Measurements from ENCODE around the gene UBA6. TPM values are rescaled to one million over a fixed set of nuclear protein-coding genes. Genes with fewer than 3 reads are reported as not detected.

Gene UBA6
- polyA plus RNA-seq, 1 of the 3 experiments (the other 2 are of a cell fraction) = 51.0 TPM

- TF ChIP-seq, protein P1, sequence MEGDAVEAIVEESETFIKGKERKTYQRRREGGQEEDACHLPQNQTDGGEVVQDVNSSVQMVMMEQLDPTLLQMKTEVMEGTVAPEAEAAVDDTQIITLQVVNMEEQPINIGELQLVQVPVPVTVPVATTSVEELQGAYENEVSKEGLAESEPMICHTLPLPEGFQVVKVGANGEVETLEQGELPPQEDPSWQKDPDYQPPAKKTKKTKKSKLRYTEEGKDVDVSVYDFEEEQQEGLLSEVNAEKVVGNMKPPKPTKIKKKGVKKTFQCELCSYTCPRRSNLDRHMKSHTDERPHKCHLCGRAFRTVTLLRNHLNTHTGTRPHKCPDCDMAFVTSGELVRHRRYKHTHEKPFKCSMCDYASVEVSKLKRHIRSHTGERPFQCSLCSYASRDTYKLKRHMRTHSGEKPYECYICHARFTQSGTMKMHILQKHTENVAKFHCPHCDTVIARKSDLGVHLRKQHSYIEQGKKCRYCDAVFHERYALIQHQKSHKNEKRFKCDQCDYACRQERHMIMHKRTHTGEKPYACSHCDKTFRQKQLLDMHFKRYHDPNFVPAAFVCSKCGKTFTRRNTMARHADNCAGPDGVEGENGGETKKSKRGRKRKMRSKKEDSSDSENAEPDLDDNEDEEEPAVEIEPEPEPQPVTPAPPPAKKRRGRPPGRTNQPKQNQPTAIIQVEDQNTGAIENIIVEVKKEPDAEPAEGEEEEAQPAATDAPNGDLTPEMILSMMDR (IDR thresholded peaks at IDR 0.05) = no peak
- TF ChIP-seq RXRA (IDR thresholded peaks at IDR 0.05; ENCODE audit: borderline replicate concordance, low read depth) (peak; percentile 44; the same call in 1 of the 2 replicates), EP300 (IDR thresholded peaks at IDR 0.05; ENCODE audit: borderline replicate concordance in 1 of 2, low read depth in 1 of 2, low read length in 1 of 2) (peak in 1 of 2 experiments; percentile 38; a peak in 1 of 4 replicates), GABPA (IDR thresholded peaks at IDR 0.05; ENCODE audit: low read depth) (no peak), TAF1 (IDR thresholded peaks at IDR 0.05; ENCODE audit: borderline replicate concordance, low read depth, low read length) (no peak)
- TF ChIP-seq, protein P2, sequence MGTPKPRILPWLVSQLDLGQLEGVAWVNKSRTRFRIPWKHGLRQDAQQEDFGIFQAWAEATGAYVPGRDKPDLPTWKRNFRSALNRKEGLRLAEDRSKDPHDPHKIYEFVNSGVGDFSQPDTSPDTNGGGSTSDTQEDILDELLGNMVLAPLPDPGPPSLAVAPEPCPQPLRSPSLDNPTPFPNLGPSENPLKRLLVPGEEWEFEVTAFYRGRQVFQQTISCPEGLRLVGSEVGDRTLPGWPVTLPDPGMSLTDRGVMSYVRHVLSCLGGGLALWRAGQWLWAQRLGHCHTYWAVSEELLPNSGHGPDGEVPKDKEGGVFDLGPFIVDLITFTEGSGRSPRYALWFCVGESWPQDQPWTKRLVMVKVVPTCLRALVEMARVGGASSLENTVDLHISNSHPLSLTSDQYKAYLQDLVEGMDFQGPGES (IDR thresholded peaks at IDR 0.05; ENCODE audit: low read depth, low read length) = no peak
Observed at GRCh38 chr4:67721770-67722597, 21.0 kb upstream of the UBA6 start (continued).

GRCh38 chr4:67721315-67721769 is 20.4 kb upstream of the UBA6 start:
- H3K27me3 ChIP-seq (ENCODE audit: insufficient read depth) = no peaks in the 10 kb centered on the region
- peaks cover 13% of the 10 kb centered on the region for H3F3A ChIP-seq (replicated peaks; ENCODE audit: insufficient read depth)
- peaks cover 0 to 6% of the 10 kb centered on the region in 2 experiments for H3K36me3 ChIP-seq (replicated peaks in 1 of 2; ENCODE audit: control insufficient read depth in 1 of 2, insufficient read depth in 2 of 2, low read length in 1 of 2)
- H3K9ac ChIP-seq = no peak overlapping the region
- H4K20me1 ChIP-seq (ENCODE audit: insufficient read depth) = no peaks in the 10 kb centered on the region
- WGBS (ENCODE audit: low lambda C conversion rate) = 98% methylated on average over 3 of the region's 3 CpGs
- ChIA-PET POLR2A (no interaction called here), CTCF (interaction anchor here (1.2 to 1.4 kb wide), 2 partner anchors 22 to 26 kb away, joined by 4 to 6 read pairs; no protein-coding TSS in a partner anchor)
- no peaks in the 10 kb centered on the region for H3K79me2 ChIP-seq (ENCODE audit: insufficient read depth)
- H3K4me1 ChIP-seq (ENCODE audit: control insufficient read depth in 1 of 2, insufficient read depth in 2 of 2, low read depth in 1 of 2, low read length in 1 of 2) = peaks cover 0 to 14% of the 10 kb centered on the region in 2 experiments; a peak in 2 of 4 replicates
- no peaks in the 10 kb centered on the region for H3K9me2 ChIP-seq
- H3K9me3 ChIP-seq = no peaks in the 10 kb centered on the region
- H2AFZ ChIP-seq (ENCODE audit: low read depth) = no peak overlapping the region
- H3K4me2 ChIP-seq = no peak overlapping the region
- H3K4me3 ChIP-seq (ENCODE audit: low read depth in 2 of 2, low read length in 1 of 2) = no peak overlapping the region
- H3K27ac ChIP-seq (ENCODE audit: low read depth in 2 of 2, low read length in 1 of 2) = peak overlapping the region in 1 of 2 experiments; percentile 37; a peak in 1 of 4 replicates
- TF ChIP-seq PBX3 (IDR thresholded peaks at IDR 0.05) (no peak), FOXM1 (IDR thresholded peaks at IDR 0.05; ENCODE audit: low read depth) (no peak), NRF1 (IDR thresholded peaks at IDR 0.05; ENCODE audit: low read depth, low read length) (no peak), POLR2AphosphoS5 (IDR thresholded peaks at IDR 0.05; ENCODE audit: low read depth, low read length) (no peak), GATA2 (CRISPR knock-in tag; IDR thresholded peaks at IDR 0.05) (no peak), EZH2phosphoT487 (IDR thresholded peaks at IDR 0.05; ENCODE audit: borderline replicate concordance, low read depth) (no peak), JUND (IDR thresholded peaks at IDR 0.05) (no peak), FOSL2 (IDR thresholded peaks at IDR 0.05; ENCODE audit: borderline replicate concordance, low read depth) (no peak), YY1 (IDR thresholded peaks at IDR 0.05; ENCODE audit: low read depth) (no peak), TCF12 (IDR thresholded peaks at IDR 0.05) (no peak), RAD21 (IDR thresholded peaks at IDR 0.05; ENCODE audit: low read length) (no peak)
- TF ChIP-seq, protein P3, sequence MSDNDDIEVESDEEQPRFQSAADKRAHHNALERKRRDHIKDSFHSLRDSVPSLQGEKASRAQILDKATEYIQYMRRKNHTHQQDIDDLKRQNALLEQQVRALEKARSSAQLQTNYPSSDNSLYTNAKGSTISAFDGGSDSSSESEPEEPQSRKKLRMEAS (IDR thresholded peaks at IDR 0.05; ENCODE audit: low read depth) = no peak
- TF ChIP-seq, protein P4, sequence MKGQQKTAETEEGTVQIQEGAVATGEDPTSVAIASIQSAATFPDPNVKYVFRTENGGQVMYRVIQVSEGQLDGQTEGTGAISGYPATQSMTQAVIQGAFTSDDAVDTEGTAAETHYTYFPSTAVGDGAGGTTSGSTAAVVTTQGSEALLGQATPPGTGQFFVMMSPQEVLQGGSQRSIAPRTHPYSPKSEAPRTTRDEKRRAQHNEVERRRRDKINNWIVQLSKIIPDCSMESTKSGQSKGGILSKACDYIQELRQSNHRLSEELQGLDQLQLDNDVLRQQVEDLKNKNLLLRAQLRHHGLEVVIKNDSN (IDR thresholded peaks at IDR 0.05; ENCODE audit: borderline replicate concordance, low read depth) = no peak
- TF ChIP-seq, protein P5, sequence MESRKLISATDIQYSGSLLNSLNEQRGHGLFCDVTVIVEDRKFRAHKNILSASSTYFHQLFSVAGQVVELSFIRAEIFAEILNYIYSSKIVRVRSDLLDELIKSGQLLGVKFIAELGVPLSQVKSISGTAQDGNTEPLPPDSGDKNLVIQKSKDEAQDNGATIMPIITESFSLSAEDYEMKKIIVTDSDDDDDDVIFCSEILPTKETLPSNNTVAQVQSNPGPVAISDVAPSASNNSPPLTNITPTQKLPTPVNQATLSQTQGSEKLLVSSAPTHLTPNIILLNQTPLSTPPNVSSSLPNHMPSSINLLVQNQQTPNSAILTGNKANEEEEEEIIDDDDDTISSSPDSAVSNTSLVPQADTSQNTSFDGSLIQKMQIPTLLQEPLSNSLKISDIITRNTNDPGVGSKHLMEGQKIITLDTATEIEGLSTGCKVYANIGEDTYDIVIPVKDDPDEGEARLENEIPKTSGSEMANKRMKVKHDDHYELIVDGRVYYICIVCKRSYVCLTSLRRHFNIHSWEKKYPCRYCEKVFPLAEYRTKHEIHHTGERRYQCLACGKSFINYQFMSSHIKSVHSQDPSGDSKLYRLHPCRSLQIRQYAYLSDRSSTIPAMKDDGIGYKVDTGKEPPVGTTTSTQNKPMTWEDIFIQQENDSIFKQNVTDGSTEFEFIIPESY (IDR thresholded peaks at IDR 0.05; ENCODE audit: borderline replicate concordance, low read depth) = no peak
- TF ChIP-seq, protein P1 (IDR thresholded peaks at IDR 0.05) = no peak
- DNase-seq = no peak
